Erythroblast (primary cell): ENCODE data around the gene SEPTIN8.

ENCODE experiments used
- GATA1 ChIP-seq: IDR thresholded peaks from 2 replicates; pipeline ENCODE4 v1.6.1; 2011; ENCODE audit warnings: low read depth, mild to moderate bottlenecking, control low read depth, low read length, moderate library complexity
- POLR2A ChIP-seq: IDR thresholded peaks from 2 replicates; pipeline ENCODE4 v1.6.1; 2011; ENCODE audit warnings: mild to moderate bottlenecking, low read length

GRCh38 chr5:132756542-132756941 is 20.5 kb downstream of the SEPTIN8 start:
- TF ChIP-seq POLR2A, result no peak
- no peak for TF ChIP-seq GATA1
